Activated T-helper 17 cell treated with anti-CD3 and anti-CD28 coated beads, Interleukin-2, amount 50 U/mL, for 72 hours (primary cell): ENCODE data around the gene NAPEPLD. TPM values are rescaled to one million over a fixed set of nuclear protein-coding genes. Genes with fewer than 3 reads are reported as not detected.
"Not testable (repeated sequence)": the region's sequence is repeated elsewhere in the genome, so short reads cannot be mapped to it uniquely, and the experiment has no call there.

Source experiments
- ATAC-seq: fragments of 150-1000 bp; cut with Tn5 transposase; replicated peaks from 2 replicates; pipeline ENCODE4 v1.10.0; 2021; ENCODE audit warnings: mild to moderate bottlenecking, moderate library complexity
- H3K27ac Mint-ChIP-seq: one replicate; pipeline ENCODE4 v1.8.0; 2022; ENCODE audit warnings: mixed read lengths
- H3K27me3 Mint-ChIP-seq: one replicate; pipeline ENCODE4 v1.8.0; 2022; ENCODE audit warnings: mixed read lengths
- H3K36me3 Mint-ChIP-seq: one replicate; pipeline ENCODE4 v1.8.0; 2022; ENCODE audit warnings: low read depth, mild to moderate bottlenecking, mixed read lengths
- H3K4me1 Mint-ChIP-seq: one replicate; pipeline ENCODE4 v1.8.0; 2022; ENCODE audit warnings: mixed read lengths
- H3K4me3 Mint-ChIP-seq: one replicate; pipeline ENCODE4 v1.8.0; 2022; ENCODE audit warnings: mild to moderate bottlenecking, mixed read lengths
- H3K9me3 Mint-ChIP-seq: one replicate; pipeline ENCODE4 v1.8.0; 2022; ENCODE audit warnings: mixed read lengths
- total RNA-seq, 2 donors: library from RNA; stranded (reverse); gene quantifications; one replicate each; pipeline ENCODE4 v1.2.3, GENCODE V29; 2022

The NAPEPLD gene
- total RNA-seq: 10 to 100 TPM in 1 of 2 donors, 1 to 10 TPM in 1; 9.4 to 11.0 TPM

GRCh38 chr7:103148994-103149807, at the start of gene NAPEPLD:
NAPEPLD (minus strand) TSS chr7:103149099; CDS start chr7:103128776, 20,323 bp downstream.
- peak; percentile 88 for ATAC-seq
- Mint-ChIP-seq H3K36me3 (no peaks in the 10 kb centered on the region), H3K4me1 (peaks cover 21% of the 10 kb centered on the region), H3K9me3 (no peaks in the 10 kb centered on the region), H3K27ac (peak within 1 kb of the TSS; percentile 86), H3K27me3 (no peaks in the 10 kb centered on the region), H3K4me3 (peak within 1 kb of the TSS; percentile 87)

- ATAC-seq, H3K9me3 Mint-ChIP-seq, H3K4me3 Mint-ChIP-seq, H3K36me3 Mint-ChIP-seq, H3K4me1 Mint-ChIP-seq, H3K27ac Mint-ChIP-seq, H3K27me3 Mint-ChIP-seq: not testable (repeated sequence)
These were observed 49.2 kb upstream of the NAPEPLD start for GRCh38 chr7:103198079-103198478.

- not testable (repeated sequence) for H3K9me3 Mint-ChIP-seq, H3K4me1 Mint-ChIP-seq, ATAC-seq, H3K4me3 Mint-ChIP-seq, H3K27ac Mint-ChIP-seq, H3K27me3 Mint-ChIP-seq, H3K36me3 Mint-ChIP-seq
These were observed 46.5 kb upstream of the NAPEPLD start for GRCh38 chr7:103195364-103195763.

GRCh38 chr7:103172415-103173146, 23.7 kb upstream of the NAPEPLD start:
- not testable (repeated sequence) for H3K27ac Mint-ChIP-seq, H3K36me3 Mint-ChIP-seq, H3K4me3 Mint-ChIP-seq, H3K9me3 Mint-ChIP-seq, ATAC-seq, H3K27me3 Mint-ChIP-seq, H3K4me1 Mint-ChIP-seq

- H3K9me3 Mint-ChIP-seq, H3K36me3 Mint-ChIP-seq, ATAC-seq, H3K27me3 Mint-ChIP-seq, H3K4me1 Mint-ChIP-seq, H3K4me3 Mint-ChIP-seq, H3K27ac Mint-ChIP-seq: not testable (repeated sequence)
These were observed 23.0 kb upstream of the NAPEPLD start for GRCh38 chr7:103171695-103172414.

GRCh38 chr7:103166921-103167544, 18.1 kb upstream of the NAPEPLD start:
- not testable (repeated sequence) for H3K4me3 Mint-ChIP-seq, H3K36me3 Mint-ChIP-seq, H3K4me1 Mint-ChIP-seq, H3K27me3 Mint-ChIP-seq, H3K9me3 Mint-ChIP-seq, H3K27ac Mint-ChIP-seq, ATAC-seq

- not testable (repeated sequence) for H3K4me1 Mint-ChIP-seq, H3K36me3 Mint-ChIP-seq, H3K4me3 Mint-ChIP-seq, ATAC-seq, H3K27ac Mint-ChIP-seq, H3K9me3 Mint-ChIP-seq, H3K27me3 Mint-ChIP-seq
These were observed 14.4 kb upstream of the NAPEPLD start for GRCh38 chr7:103163087-103163825.

GRCh38 chr7:103162641-103163040, 13.7 kb upstream of the NAPEPLD start:
- H3K4me1 Mint-ChIP-seq, H3K9me3 Mint-ChIP-seq, H3K36me3 Mint-ChIP-seq, H3K4me3 Mint-ChIP-seq, H3K27ac Mint-ChIP-seq, ATAC-seq, H3K27me3 Mint-ChIP-seq: not testable (repeated sequence)

- H3K36me3 Mint-ChIP-seq, H3K9me3 Mint-ChIP-seq, H3K27ac Mint-ChIP-seq, H3K27me3 Mint-ChIP-seq, ATAC-seq, H3K4me1 Mint-ChIP-seq, H3K4me3 Mint-ChIP-seq: not testable (repeated sequence)
These were observed 13.2 kb upstream of the NAPEPLD start for GRCh38 chr7:103161998-103162616.

GRCh38 chr7:103159072-103159471, 10.2 kb upstream of the NAPEPLD start:
- not testable (repeated sequence) for H3K4me1 Mint-ChIP-seq, H3K27ac Mint-ChIP-seq, H3K9me3 Mint-ChIP-seq, H3K27me3 Mint-ChIP-seq, H3K4me3 Mint-ChIP-seq, H3K36me3 Mint-ChIP-seq
- ATAC-seq: peak; percentile 27

- Mint-ChIP-seq H3K4me3 (peak overlapping the region; percentile 80), H3K4me1 (peaks cover 16% of the 10 kb centered on the region), H3K27ac (peak overlapping the region; percentile 74)
- H3K9me3 Mint-ChIP-seq, H3K27me3 Mint-ChIP-seq, H3K36me3 Mint-ChIP-seq: not testable (repeated sequence)
- ATAC-seq: peak; percentile 81
These were observed 6.6 kb upstream of the NAPEPLD start for GRCh38 chr7:103155331-103156024.

- no peaks in the 10 kb centered on the region for H3K36me3 Mint-ChIP-seq
- no peak overlapping the region for H3K27ac Mint-ChIP-seq
- H3K4me1 Mint-ChIP-seq: peaks cover 21% of the 10 kb centered on the region
- H3K27me3 Mint-ChIP-seq: no peaks in the 10 kb centered on the region
- H3K4me3 Mint-ChIP-seq: no peak overlapping the region
- ATAC-seq: no peak
- H3K9me3 Mint-ChIP-seq: no peaks in the 10 kb centered on the region
These were observed 5.1 kb upstream of the NAPEPLD start for GRCh38 chr7:103154042-103154441.
